GM12801 (cell line): ENCODE data around the gene NCAN.

Source experiments
- TF ChIP-seq, protein P1 (sequence below): IDR thresholded peaks from one replicate; pipeline ENCODE4 v1.5.1; 2011; ENCODE audit warnings: control low read depth; ENCODE audit not compliant: insufficient read length; ENCODE audit errors: extremely low read depth

The NCAN gene

DNA sequence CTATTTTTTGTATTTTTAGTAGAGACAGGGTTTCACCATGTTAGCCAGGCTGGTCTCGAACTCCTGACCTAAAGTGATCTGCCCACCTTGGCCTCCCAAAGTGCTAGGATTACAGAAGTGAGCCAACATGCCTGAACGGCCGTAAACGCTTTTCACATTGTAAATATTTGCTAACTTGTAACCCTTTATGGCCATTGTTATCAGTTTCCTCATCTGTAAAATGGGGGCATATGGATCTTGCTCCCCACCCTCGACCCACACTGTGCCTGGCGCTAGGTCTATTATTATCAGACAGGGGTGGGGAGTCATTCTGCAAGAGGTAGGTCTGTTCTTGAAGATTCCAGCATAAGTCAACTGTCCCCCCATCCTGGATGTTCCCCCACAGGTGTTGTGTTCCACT, 11.9 kb downstream of the NCAN start:
- TF ChIP-seq, protein P1, sequence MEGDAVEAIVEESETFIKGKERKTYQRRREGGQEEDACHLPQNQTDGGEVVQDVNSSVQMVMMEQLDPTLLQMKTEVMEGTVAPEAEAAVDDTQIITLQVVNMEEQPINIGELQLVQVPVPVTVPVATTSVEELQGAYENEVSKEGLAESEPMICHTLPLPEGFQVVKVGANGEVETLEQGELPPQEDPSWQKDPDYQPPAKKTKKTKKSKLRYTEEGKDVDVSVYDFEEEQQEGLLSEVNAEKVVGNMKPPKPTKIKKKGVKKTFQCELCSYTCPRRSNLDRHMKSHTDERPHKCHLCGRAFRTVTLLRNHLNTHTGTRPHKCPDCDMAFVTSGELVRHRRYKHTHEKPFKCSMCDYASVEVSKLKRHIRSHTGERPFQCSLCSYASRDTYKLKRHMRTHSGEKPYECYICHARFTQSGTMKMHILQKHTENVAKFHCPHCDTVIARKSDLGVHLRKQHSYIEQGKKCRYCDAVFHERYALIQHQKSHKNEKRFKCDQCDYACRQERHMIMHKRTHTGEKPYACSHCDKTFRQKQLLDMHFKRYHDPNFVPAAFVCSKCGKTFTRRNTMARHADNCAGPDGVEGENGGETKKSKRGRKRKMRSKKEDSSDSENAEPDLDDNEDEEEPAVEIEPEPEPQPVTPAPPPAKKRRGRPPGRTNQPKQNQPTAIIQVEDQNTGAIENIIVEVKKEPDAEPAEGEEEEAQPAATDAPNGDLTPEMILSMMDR = no peak

DNA sequence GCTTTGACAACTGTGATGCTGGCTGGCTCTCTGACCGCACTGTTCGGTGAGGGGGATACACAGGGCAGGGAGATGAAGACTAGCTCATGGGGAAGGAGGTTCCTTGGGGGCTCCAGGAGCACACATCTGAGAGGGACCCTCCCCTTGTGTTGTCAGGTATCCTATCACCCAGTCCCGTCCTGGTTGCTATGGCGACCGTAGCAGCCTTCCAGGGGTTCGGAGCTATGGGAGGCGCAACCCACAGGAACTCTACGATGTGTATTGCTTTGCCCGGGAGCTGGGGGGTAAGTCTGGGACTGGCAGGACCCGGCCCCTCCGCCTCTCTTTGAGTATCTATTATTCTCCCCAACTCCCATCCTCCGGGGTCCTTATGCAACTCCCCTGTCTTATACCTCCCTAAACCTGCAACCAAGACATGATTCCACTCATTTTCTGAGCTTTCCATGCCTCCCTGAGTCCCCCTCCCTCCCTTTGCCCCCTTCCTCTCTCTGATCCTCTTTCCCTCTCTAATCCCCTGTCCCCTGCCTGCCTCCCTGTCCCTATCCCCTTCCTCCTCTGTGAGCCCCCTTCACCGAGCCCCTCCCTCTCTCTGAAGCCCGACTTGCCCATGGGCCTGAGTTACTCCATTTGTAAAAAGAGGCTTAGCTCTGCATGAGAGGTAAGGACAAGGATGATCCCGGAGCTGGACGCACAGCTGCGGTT, 12.5 kb downstream of the NCAN start:
- TF ChIP-seq, protein P1 = no peak

DNA sequence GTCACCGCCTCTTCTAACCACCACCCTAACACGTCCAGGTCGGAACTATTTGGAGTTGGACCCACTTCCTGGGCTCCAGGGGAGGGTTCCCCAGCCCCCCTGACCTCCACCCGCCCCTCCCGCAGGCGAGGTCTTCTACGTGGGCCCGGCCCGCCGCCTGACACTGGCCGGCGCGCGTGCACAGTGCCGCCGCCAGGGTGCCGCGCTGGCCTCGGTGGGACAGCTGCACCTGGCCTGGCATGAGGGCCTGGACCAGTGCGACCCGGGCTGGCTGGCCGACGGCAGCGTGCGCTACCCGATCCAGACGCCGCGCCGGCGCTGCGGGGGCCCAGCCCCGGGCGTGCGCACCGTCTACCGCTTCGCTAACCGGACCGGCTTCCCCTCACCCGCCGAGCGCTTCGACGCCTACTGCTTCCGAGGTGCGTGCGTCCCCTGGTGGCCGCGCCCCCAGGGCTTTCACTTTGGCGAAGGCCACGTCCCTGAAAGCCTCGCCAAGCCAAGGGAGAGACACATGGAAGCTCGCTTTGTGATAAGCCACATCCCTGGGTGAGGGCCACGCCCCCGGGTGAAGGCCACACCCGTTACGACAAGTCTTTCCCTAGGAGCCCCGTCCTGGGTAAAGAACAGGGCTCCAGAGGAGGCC, 13.2 kb downstream of the NCAN start:
- TF ChIP-seq, protein P1 = no peak

DNA sequence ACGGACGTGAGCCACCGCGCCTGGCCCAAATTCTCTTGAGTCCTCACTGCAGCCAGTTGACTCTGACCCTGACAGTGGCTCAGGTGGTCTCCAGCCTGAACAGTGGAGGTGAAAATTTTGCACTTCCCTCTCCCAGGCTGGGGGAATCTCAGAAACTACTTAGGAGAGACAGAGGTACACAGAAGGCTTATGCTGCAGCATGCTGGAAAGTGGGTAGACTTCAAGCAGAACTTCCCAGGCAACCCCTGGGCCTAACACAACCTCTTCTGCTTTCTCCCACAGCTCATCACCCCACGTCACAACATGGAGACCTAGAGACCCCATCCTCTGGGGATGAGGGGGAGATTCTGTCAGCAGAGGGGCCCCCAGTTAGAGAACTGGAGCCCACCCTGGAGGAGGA, 14.4 kb downstream of the NCAN start:
- TF ChIP-seq, protein P1 = no peak

DNA sequence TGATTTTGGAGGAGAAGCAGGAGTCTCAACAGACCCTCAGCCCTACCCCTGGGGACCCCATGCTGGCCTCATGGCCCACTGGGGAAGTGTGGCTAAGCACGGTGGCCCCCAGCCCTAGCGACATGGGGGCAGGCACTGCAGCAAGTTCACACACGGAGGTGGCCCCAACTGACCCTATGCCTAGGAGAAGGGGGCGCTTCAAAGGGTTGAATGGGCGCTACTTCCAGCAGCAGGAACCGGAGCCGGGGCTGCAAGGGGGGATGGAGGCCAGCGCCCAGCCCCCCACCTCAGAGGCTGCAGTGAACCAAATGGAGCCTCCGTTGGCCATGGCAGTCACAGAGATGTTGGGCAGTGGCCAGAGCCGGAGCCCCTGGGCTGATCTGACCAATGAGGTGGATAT, 14.9 kb downstream of the NCAN start:
- TF ChIP-seq, protein P1 = no peak

DNA sequence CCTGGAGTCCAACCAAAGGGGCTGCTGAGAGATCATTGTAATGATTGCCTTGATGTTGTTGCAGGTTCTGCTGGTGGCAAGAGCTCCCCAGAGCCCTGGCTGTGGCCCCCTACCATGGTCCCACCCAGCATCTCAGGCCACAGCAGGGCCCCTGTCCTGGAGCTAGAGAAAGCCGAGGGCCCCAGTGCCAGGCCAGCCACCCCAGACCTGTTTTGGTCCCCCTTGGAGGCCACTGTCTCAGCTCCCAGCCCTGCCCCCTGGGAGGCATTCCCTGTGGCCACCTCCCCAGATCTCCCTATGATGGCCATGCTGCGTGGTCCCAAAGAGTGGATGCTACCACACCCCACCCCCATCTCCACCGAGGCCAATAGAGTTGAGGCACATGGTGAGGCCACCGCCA, 15.5 kb downstream of the NCAN start:
- TF ChIP-seq, protein P1 = no peak

DNA sequence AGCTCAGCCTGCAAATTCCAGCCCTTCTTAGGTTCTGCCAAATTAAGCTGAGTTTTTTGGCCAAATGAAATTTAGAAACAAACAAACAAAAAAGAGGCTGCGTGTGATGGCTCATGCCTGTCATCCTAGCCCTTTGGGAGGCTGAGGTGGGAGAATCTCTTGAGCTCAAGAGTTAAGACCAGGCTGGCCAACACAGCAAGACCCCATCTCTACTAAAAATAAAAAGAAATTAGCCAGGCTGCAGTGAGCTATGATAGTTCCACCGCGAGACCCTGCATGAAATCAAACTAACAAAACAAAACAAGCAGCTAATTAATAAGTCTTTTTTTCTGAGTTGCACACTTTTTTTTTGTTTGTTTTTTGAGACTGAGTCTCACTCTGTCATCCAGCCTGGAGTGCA, 17.9 kb downstream of the NCAN start:
- TF ChIP-seq, protein P1 = no peak
